Endodermal cell (in vitro differentiated cells): ENCODE data around the gene TTF2. TPM values are rescaled to one million over a fixed set of nuclear protein-coding genes. Genes with fewer than 3 reads are reported as not detected.
A peak's percentile ranks its signal among the peaks of the same experiment; 100 is the strongest.

Experiments used
- microRNA-seq: library from miRNA; unstranded; fragments of <30 nt; microRNA quantifications from one replicate; pipeline ENCODE4 v1.2.0, GENCODE V29; 2020; ENCODE audit warnings: borderline microRNAs expressed
- total RNA-seq, 2 donors: library from RNA; stranded (reverse); fragmentation: NEBNext Ultra II Directional in 1 of 2; extraction: Animal tissue kit (Norgen Biotek cat#: 25700) in 1 of 2; gene quantifications; 2 replicates in 1 of 2; 3 replicates in 1 of 2; pipeline ENCODE4 v1.2.1, GENCODE V29; 2021

The TTF2 gene
- total RNA-seq, 2 donors from 2014 or later: 70.9 to 71.9 TPM

Small RNA genes lying within 50 kb of the gene (microRNA-seq; reads per million reads assigned to microRNA genes)
- gene MIR942: 4.4 reads per million, percentile 29 among the genes with 10 or more reads in this experiment

Other genes starting within 250 kb of the TTF2 start
- 10 to 100 TPM; 41.6 to 43.2 TPM for gene PTGFRN, start 150.4 kb upstream of the TTF2 start, total RNA-seq
- 1 to 10 TPM in 1 of 2 donors, under 1 TPM in 1; 0.97 to 1.4 TPM for gene CD101, start 58.6 kb upstream of the TTF2 start, total RNA-seq
- 10 to 100 TPM; 13.4 to 16.5 TPM for gene TRIM45, start 61.4 kb downstream of the TTF2 start, total RNA-seq
- not detected for gene VTCN1, start 150.6 kb downstream of the TTF2 start, total RNA-seq